Dermis microvascular lymphatic vessel endothelial cell (primary cell): ENCODE data around the gene FNBP1. TPM values are rescaled to one million over a fixed set of nuclear protein-coding genes. Genes with fewer than 3 reads are reported as not detected.

Experiments
- DNase-seq, 2 donors: peaks; one replicate each; pipeline versions ENCODE4 v3.0.0 to v3.0.0-alpha.2; 2010; ENCODE audit warnings: low read depth in 2 of 2
- total RNA-seq: library from RNA; depleted of rRNA; stranded (reverse); fragments of >200 nt; gene quantifications from 2 replicates; pipeline ENCODE4 v1.2.1, GENCODE V29; 2014

Gene FNBP1
- total RNA-seq, 1 donor from 2014 or later = 35.0 TPM

DNA sequence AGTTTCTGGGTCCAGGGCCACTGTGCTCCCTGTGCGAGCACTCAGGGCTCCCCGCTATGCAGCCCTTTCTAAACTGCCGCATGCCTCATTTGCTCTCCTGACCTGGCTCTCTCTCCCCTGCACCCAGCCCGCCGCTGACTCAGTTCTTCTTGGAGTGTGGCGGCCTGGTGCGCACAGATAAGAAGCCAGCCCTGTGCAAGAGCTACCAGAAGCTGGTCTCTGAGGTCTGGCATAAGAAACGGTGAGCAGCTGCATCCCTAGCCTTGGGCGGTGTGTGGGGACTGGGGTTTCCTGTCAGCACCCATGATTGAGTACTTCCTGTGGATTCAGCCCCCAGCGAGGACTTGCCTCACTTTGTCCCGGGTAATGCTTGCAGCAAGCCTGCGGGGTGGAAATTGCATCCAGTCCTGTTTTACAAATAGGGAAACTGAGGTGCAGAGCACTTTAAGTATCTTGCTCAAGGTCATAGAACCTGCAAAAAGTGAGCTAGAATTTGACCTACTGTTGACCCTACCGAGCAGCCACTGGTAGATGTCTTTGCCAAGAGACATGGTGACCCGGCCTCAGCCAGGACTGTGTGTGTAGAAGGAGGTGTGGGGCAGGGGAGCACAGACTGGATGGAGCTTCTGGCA is 179.8 kb downstream of the FNBP1 start:
- peak in 1 of 2 donors; percentile 36 for DNase-seq

DNA sequence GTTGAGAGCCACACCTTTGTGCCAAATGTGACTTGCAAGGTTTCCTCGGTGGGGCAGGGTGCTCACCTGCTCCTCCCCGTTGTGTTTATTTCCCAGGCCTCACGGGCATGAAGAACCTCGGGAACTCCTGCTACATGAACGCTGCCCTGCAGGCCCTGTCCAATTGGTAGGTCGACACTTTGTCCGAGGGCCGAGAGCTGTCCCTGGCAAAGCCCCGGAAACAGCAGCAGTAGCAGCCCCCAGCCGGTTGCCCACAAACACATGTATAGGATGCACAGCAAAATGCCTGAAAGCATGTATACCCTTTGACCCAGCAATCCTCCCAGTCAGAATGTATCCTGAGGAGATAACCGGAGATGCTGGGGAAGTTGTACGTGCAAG is 181.6 kb downstream of the FNBP1 start:
- DNase-seq = no peak

DNA sequence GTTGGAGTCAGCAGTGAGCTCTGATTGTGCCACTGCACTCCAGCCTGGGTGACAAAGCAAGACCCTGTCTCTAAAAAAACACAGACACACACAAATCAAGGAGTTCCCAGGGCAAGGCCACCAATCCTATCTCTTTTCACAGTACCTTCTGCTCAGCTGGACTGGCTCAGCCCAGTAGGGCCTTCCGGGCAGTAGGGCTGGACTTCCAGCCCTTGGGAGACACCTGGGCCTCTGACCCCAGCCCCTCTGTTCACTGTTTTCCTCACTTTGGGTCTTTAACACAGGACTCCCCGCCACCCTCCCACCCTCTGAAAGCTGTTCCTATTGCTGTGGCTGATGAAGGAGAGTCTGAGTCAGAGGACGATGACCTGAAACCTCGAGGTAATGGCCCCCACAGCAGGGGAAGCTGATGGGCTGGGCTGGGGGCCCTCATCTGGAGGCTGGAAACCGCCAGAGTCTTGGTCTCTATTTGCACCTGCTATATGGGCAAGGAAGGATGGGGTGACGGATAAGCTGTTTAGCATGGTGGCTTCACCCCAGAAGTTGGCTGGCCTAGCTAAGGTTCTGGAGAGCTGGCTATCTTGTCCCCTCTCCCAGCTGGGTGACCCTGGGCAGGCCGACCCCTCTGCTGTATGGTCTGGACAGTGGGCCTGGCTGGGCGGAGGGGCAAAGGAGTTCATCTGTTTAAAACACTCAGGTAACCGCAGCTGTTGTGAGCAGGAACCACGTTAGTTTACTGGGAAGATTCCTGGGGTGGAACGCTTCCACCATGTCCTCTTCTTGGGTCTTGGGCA is 182.1 kb downstream of the FNBP1 start:
- DNase-seq = no peak

DNA sequence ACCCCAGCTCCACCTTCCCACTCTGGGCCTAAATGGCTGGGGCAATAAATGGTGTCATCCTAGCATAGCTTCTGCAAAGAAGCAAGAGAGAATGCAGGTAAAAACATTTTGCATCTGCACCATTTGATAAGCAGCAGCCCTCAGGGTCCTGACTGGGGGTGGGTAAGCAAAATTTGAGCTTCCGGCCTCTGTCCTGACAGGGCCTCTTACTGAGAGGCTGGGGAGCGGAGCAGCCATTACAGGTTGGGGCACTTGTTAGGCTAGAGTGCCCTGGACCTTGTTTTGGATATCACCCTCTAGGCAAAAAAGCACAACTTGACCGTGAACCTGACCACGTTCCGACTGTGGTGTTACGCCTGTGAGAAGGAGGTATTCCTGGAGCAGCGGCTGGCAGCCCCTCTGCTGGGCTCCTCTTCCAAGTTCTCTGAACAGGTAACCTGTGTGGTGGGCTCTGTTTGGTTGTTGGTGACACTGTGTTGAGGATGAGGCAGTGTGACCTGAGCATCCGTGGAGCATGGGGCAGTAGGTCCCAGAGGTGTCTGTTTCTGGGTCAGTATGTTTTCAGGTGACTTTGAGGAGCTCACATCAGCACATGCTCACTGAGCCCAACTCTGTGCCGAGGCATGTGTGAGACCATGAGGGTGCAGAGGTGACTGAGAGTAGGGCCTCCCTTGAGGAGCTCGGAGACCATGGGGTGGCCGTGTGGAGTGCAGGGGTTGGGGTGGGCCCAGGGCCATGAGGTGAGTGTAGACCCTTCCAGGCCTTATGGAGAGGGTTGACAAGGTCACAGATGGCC is 184.6 kb downstream of the FNBP1 start:
- no peak for DNase-seq

DNA sequence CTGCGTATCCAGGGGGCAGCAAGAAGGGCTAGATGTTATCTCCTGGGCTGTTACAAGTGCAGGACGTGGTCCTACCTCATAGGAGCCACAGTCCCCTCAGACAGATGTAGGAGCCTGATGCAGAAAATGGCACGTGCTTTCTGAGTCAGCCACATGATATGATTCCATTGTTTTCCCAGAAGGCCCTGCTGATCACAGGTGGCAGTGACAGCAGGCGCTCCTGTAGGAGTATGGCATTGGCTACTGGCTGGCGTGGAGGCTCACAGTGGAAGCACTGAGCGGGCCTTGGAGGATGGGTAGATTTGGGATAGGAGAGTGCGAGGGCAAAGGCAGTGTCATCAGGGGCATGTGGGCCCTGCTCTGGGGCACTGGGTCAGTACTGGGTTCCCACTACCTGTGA is 185.8 kb downstream of the FNBP1 start:
- DNase-seq = no peak

DNA sequence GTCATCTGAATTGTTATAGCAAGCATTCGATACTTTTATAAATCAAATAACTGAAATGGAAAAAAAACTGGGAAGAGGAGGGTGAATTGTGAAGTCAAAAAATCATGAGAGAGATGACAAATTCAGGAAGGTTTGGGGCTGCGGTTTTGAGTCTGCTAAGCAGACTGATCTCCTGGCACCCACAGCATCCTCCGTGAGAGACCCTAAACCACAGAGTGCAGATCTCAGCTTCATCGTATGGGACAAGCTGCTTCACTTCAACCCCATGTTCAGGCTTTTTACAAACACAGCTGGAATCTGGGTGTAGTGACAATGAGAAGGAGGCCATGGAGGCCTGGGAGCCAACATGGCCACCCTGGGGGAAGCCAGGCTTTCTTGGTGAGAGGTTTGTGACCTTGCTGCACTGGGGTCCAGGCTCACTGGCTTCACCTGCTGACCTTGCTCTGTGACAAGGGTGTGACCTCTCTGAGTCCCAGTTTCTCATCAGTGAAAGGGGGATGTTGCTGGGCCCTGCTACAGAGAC is 188.3 kb downstream of the FNBP1 start:
- no peak for DNase-seq

DNA sequence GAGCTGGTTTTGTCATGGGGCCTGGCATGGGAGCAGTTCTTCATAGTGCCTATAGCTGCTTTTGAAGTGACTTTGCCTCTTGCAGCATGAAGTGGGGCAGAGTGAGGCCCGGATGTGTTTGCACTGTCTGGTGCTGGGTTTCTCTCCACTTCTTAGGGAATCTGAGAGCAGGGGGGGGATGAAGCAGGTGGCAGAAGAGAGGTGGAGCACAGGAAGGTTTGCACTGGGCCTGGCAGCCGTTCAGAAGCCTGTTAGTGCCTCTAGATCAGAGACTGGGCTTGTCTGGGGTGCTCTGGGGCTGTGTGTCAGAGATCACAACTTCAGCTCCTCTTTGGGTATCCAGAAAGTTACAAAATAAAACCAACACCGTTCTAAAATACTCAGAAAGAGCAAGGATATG is 189.4 kb downstream of the FNBP1 start:
- DNase-seq = no peak

DNA sequence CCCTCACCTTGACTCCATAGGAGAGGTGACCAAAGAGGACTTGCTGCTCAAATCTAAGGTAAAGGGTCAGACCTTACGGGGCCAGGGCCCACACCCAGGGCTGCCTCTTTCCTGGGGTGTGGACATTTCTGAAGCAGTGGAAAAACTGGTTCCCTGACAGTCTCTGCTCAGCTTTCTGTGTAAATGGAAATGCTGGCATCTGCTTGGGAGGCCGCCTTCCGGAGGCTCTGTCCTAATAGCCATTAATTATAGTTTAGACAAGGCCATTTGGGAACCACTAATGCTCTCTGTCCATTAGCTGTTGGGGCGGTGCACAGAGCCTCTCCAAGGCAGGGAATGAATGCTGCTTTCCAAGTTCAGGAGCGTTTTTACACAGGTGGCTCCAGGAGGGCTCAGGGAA is 190.4 kb downstream of the FNBP1 start:
- DNase-seq = no peak

DNA sequence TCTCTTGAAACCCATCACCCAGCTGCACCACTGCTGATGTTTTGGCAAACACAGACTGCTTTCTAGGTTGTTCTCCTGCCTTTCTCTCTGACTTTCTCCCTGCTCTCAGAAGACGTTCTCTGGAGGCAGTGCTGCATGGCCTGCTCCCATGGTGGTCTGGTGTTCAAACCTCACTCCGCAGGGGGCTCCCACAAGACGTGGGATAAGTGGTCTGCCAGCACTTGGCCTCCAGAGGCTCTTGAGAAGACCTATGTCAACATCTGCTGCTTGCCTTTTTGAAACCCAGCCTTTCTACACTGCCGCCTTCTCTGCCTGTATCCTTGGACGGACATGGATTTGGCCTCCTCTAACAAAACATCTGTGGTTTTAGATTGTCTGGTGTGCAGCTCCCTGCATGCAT is 191.2 kb downstream of the FNBP1 start:
- no peak for DNase-seq

DNA sequence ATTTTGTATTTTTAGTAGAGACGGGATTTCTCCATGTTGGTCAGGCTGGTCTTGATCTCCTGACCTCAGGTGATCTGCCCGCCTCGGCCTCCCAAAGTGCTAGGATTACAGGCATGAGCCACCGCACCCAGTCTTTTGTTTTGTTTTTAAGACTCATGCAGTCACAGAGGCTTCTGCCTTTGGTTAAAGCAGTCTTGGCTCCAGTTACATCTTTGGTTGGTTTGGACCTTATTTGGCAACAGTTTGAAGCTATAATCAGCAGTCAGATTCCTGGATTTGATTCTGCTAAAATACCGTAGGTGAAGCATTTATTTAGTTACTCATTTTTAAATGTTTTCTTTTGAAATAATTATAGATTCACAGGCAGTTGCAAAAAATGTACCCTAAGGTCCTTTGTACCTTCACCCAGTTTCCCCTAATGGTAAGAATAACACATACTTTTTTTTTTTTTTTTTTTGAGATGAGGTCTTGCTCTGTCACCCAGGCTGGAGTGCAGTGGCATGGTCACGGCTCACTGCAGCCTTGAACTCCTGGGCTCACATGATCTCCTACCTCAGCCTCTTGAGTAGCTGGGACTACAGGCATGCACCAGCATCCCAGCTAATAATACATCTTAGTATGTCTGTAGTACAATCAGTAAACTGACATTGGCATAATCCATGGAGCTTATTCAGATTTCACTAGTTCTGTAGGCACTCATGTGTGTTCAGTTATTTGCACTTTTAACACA is 192.0 kb downstream of the FNBP1 start:
- no peak for DNase-seq

DNA sequence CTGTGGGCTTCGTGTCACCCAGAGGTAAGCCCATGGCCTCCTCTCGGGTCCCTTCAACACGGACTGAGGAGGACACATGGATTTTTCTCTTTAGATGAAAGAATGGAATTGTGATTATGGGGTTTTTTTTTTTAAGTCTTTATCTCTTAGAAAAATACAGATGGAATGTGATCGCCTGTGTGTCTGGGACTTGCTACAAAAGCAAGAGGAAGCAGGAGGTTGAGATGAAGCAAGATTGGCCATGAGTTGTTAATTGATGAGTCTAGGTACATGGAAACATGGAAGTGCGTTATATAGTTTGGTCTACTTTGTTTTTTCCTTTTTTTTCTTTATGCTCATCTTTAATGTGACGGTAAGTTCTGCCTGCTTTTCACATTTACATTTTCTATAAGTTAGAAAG is 193.1 kb downstream of the FNBP1 start:
- peak; percentile 18 to 53 for DNase-seq

DNA sequence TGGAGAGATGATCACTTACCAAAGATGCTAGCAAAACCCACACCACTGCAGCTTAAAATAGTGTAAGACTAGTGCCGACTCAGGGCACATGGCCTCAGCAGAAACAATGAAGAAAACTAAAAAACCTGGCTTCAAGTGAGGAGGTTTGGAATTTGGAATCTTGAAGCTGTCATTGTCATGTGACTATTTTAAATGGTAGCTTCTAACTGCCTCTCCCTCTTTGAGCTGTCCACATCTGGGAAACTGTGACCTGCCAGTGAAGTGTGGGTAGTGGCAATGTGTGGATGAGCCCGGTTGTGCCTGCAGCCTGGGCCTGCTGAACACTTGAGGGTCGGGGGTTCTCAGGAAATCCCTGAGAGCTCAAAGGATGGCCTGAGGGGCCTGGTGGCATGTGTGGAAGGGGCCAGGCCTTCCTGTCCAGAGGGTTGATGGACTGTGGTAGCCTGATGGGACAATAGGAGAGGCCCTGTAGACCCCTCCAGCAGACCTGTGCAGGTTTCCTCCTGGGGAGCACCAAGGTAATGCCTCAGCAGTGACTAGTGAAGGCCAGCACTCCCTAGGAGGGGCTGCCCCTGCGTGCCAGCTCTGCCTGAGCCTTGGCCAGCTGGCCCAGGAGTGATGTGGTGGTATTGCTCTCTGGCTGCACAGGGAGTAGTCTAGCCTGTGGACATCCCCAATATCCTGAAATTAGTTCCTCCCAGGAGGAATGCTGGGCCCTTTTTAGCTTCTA is 194.1 kb downstream of the FNBP1 start:
- DNase-seq = no peak

DNA sequence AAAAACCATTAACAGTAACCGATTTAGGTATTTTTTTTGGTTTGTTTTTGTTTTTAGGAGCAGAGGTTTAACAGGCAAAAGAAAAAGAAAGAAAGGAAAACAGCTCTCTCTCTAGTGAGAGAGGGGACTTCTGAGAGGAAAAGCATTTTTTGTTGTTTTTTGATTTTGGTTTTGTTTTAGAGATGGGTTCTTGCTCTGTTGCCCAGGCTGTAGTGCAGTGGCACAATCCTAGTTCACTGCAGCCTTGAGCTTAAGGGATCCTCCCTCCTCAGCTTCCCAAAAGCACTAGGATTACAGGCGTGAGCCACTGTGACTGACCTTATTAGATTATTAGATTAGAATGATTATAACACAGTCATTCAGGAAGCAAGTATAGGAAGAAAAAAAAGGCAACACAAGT is 197.6 kb downstream of the FNBP1 start:
- no peak for DNase-seq

DNA sequence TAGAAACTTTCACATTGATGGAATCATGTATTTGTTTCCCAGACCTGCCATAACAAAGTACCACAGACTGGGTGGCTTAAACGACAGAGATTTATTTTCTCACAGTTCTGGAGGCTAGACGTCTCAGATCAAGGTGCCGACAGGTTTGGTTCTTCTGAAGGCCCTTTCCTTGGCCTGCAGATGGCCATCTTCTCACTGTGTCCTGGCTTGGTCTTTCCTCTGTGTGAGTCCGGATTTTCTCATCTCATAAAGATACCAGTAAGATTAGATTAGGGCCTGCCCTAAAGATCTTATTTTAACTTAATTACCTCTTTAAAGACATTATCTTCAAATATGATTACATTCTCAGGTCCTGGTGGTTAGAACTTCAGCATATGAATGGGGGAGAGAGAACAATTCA is 201.9 kb downstream of the FNBP1 start:
- no peak for DNase-seq

DNA sequence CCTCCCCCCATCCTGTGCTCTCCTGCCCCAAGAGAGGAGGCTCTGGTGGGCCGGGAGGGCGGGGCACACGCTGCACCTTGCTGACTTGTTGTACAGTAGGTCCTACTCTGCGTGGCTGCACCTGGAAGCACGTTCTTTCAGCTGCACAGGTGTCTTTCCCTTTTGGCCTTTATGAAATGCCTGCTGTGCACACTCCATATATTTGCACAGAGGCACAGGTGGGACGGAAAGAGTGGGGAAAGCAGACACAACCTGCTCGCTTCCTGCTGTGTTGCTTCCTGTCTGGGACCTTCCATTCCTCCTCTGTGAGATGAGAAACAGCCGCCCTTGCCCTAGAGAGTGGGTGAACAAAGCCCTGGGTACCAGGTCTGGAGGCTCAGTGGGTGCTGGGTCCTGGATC is 203.0 kb downstream of the FNBP1 start:
- DNase-seq = no peak

DNA sequence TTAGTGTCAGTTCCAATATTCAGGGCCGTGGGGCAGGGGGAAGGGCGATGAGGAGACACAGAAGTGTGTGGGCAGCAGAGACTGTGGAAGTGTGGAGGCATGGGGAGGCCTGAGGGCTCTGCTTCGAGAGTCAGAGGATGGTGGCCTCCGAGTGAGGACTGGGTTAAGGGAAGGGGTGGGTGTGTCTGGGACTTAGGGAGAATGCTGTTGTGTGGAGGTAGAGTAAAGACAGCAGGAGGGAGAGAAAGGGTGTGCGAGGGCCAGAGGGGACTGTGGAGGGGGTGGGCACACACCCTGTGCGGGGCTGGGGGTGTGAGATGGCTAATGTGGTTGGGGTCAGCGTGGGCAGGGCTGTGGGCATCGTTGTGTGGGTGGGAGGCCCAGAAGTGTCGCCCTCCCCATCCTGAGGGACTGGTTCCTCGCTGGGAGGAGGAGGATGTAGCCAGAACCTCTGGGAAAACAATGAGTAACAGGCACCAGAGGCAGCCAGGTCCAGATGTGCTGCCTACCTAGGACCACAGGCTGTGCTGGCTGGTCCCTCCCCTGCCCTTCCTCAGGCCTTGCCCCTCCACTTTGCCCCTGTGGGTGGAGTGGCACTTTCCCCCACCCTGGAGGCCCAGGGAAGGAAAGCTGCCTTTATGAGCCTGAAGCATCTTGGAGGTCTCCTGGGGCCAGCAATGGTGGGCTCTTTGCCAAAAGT is 203.5 kb downstream of the FNBP1 start:
- no peak for DNase-seq

DNA sequence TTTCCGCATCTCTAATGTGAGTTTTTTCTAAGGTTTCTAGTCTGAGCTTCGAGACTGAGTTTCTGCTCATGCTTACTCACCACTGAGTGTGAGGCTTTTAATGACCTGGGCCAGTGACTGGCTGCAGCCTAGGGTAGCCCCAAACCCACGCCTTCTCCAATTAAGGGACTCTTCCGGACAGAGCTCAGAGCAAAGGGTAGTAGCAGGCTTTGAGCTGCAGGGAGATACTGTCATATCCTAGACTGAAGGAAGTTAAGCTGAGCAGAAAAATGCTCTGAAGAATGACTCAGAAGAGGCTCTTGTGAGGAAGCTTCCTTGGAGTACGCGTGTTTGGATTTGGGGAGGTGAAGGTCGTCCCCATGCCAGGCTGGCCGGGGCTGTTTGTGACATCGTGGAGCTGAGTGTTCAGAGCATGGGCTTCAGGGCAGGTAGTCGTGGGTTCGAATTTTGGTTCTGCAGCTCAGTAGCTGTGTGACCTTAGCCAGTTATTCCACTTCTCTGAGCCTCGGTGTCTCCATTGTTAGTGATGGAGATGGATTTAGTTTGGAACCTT is 204.2 kb downstream of the FNBP1 start:
- DNase-seq = peak in 1 of 2 donors; percentile 59
